Metanephros (tissue), 1 donor: ENCODE data around the gene LCE5A. TPM values are rescaled to one million over a fixed set of nuclear protein-coding genes. Genes with fewer than 3 reads are reported as not detected.

Experiments
- total RNA-seq: library from RNA; depleted of rRNA; stranded (reverse); fragments of >200 nt; gene quantifications from one replicate; pipeline ENCODE4 v1.2.3, GENCODE V29; 2014

LCE5A gene, protein sequence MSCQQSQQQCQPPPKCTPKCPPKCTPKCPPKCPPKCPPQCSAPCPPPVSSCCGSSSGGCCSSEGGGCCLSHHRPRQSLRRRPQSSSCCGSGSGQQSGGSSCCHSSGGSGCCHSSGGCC
- not detected for total RNA-seq

DNA sequence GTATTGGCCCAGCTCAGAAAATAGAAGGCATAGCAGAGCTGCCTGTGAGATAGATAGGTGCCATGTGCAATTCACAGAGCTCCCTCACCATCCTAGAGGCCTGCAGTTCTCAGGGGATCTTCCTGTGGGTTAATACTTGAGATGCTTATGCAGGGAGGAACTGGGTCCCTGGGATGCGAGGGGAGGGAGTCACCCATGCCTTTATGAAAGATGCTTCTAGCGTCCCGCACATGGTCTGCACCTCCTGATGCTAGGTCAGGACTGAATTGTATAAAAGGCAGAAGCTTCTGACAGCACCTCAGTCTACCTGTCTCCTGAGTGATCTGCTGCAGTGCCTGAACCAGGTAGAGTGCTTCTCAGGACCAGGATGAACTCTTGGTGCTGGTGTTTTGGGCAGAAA is at the start of gene LCE5A:
Gene LCE5A (plus strand): TSS at position 301 of the 400 bp plus-strand sequence. CDS start 732 bp downstream, outside the sequence.

Other genes with a start within 250 kb of the LCE5A start
- gene FLG, start 185.6 kb upstream of the LCE5A start, total RNA-seq, result 0.29 TPM
- 0.06 TPM for gene FLG2, start 150.8 kb upstream of the LCE5A start, total RNA-seq
- not detected for gene CRNN, start 96.5 kb upstream of the LCE5A start, total RNA-seq
- not detected for gene CRCT1, start 3.7 kb downstream of the LCE5A start, total RNA-seq
- not detected for gene LCE3E, start 56.0 kb downstream of the LCE5A start, total RNA-seq
- not detected for gene LCE3D, start 69.7 kb downstream of the LCE5A start, total RNA-seq
- not detected for gene LCE3C, start 89.4 kb downstream of the LCE5A start, total RNA-seq
- gene LCE3B, start 103.0 kb downstream of the LCE5A start, total RNA-seq, result not detected
- not detected for gene LCE3A, start 112.3 kb downstream of the LCE5A start, total RNA-seq
- gene LCE2D, start 152.6 kb downstream of the LCE5A start, total RNA-seq, result not detected
- gene LCE2C, start 164.5 kb downstream of the LCE5A start, total RNA-seq, result not detected
- gene LCE2B, start 175.3 kb downstream of the LCE5A start, total RNA-seq, result not detected
- gene LCE2A, start 187.5 kb downstream of the LCE5A start, total RNA-seq, result not detected
- gene LCE4A, start 197.4 kb downstream of the LCE5A start, total RNA-seq, result not detected
- not detected for gene KPRP, start 247.2 kb downstream of the LCE5A start, total RNA-seq